Brain microvascular endothelial cell (primary cell): ENCODE measurements around the gene BLID.
A peak's percentile ranks its signal among the peaks of the same experiment; 100 is the strongest.

Source experiments
- DNase-seq: peaks from one replicate; pipeline ENCODE4 v3.0.0-alpha.2; 2020
- H3K27ac ChIP-seq: fragments of 250-450 bp; sonication (Bioruptor Pico); 2 replicates; pipeline ENCODE4 v1.5.1; 2020; ENCODE audit warnings: mild to moderate bottlenecking, moderate library complexity
- H3K27me3 ChIP-seq: fragments of 250-450 bp; sonication (Bioruptor Pico); replicated peaks from 2 replicates; pipeline ENCODE4 v1.5.1; 2020; ENCODE audit warnings: mild to moderate bottlenecking
- H3K36me3 ChIP-seq: fragments of 250-450 bp; sonication (Bioruptor Pico); replicated peaks from 2 replicates; pipeline ENCODE4 v1.5.1; 2020; ENCODE audit warnings: mild to moderate bottlenecking
- H3K4me3 ChIP-seq: 2 replicates; pipeline ENCODE4 v1.5.1; 2011; ENCODE audit warnings: low read depth, mild to moderate bottlenecking, control low read depth, low read length, moderate library complexity
- in situ Hi-C: cut with HindIII; loops from 2 replicates; pipeline ENCODE4 v1.10.0; 2017; ENCODE audit warnings: low sequenced_read_pairs, low pct_ligation_motif_present
- TF ChIP-seq, protein P1 (sequence below): IDR thresholded peaks from 2 replicates; pipeline ENCODE4 v1.5.1; 2011; ENCODE audit warnings: low read depth, mild to moderate bottlenecking, moderate library complexity, low read length, control low read depth, inconsistent platforms; ENCODE audit errors: missing control alignments

The BLID gene

DNA sequence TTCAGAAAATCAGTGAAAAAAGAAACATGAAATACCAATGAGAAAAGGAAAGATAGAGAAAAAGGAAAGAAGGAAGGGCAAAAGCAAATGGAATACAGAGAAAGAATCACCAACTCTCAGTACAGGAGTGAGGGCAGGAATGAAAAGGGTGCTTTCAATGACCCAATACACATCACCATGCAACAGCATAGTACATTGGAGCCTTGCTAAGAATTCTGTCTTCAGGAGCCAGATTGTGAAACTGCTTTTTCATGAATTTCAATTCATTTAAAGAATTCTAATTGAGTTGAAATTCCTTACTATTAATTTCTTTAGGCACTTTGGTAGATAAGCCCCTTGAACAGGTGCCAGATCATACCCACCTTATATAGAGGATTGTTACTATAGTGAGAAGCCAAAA is 34.9 kb downstream of the BLID start:
- Histone ChIP-seq H3K27me3 (no peaks in the 10 kb centered on the region), H3K36me3 (no peaks in the 10 kb centered on the region), H3K27ac (no peak overlapping the region), H3K4me3 (no peak overlapping the region)
- TF ChIP-seq, protein P1, sequence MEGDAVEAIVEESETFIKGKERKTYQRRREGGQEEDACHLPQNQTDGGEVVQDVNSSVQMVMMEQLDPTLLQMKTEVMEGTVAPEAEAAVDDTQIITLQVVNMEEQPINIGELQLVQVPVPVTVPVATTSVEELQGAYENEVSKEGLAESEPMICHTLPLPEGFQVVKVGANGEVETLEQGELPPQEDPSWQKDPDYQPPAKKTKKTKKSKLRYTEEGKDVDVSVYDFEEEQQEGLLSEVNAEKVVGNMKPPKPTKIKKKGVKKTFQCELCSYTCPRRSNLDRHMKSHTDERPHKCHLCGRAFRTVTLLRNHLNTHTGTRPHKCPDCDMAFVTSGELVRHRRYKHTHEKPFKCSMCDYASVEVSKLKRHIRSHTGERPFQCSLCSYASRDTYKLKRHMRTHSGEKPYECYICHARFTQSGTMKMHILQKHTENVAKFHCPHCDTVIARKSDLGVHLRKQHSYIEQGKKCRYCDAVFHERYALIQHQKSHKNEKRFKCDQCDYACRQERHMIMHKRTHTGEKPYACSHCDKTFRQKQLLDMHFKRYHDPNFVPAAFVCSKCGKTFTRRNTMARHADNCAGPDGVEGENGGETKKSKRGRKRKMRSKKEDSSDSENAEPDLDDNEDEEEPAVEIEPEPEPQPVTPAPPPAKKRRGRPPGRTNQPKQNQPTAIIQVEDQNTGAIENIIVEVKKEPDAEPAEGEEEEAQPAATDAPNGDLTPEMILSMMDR, result no peak
- DNase-seq, result no peak
- in situ Hi-C loops, result no loop called here

DNA sequence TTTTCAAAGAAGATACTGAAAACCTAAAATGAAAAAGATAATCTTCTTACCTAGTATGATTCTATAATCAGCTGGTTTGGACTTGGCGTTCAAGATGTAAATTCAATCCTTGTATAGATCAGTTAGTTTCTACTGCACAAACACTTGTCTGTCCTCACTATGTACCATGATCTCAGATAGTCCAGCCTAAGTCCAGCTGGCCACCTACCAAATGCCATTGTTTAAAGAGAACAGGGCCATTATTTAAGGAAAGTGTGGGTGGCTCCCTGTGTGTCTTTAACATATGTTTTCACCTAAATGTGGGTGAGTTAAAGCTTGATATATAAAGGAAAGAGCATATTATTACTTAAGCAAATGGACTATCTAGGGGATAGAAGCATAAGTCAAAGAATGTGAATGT is 38.6 kb downstream of the BLID start:
- Histone ChIP-seq H3K36me3 (no peaks in the 10 kb centered on the region), H3K27me3 (no peaks in the 10 kb centered on the region), H3K4me3 (no peak overlapping the region), H3K27ac (no peak overlapping the region)
- no peak for DNase-seq
- in situ Hi-C loops, result no loop called here
- TF ChIP-seq, protein P1, result no peak

DNA sequence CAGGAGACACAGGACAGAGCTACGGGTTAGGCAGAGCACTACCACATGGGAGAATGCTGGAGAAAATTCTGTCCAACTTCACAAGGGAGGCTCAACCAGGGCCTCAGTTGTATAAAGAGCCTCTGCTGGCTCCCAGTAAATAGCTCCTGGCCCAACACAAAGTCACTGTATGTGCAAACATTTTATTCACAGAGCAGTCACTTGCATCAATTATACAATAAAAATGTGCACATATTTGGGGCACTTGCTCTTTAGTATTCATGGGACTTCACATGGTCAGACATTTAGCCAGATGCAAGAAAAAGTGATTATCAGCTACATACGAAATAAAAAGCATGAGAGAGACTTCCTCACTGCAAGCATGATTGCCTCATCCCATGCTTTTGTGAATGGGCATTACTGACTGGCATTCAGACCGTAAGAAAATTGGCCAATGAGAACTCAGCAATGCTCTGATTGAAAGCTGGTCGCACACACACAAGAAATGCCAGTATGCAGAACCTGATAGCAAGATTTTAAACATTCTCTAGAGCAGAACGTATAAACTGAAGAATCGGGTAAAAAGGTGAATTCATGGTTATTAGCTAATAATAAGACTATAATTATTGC is 39.4 kb downstream of the BLID start:
- no peak for DNase-seq
- Histone ChIP-seq H3K27me3 (no peaks in the 10 kb centered on the region), H3K27ac (no peak overlapping the region), H3K36me3 (no peaks in the 10 kb centered on the region), H3K4me3 (no peak overlapping the region)
- in situ Hi-C loops, result no loop called here
- TF ChIP-seq, protein P1, result no peak

DNA sequence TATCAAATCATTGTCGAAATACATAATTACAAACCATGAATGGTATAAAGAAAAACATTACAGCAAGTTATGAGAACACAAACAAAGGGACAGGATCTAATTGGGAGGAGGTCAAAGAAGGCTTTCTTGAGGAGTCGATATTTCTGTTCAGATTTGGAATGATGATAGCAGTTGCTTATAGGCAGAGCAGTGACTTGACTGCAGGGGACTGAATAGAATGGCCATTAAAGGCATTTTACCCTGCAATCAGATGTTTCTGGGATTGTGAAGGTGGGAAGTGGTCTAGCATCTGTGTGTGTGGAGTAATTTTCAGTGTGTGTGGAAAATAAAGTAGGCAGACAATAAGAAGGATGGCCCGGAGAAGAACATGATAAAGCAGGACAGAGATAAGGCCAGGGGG is 41.0 kb downstream of the BLID start:
- in situ Hi-C loops, result no loop called here
- TF ChIP-seq, protein P1, result no peak
- Histone ChIP-seq H3K27ac (no peak overlapping the region), H3K36me3 (no peaks in the 10 kb centered on the region), H3K4me3 (no peak overlapping the region), H3K27me3 (no peaks in the 10 kb centered on the region)
- no peak for DNase-seq

DNA sequence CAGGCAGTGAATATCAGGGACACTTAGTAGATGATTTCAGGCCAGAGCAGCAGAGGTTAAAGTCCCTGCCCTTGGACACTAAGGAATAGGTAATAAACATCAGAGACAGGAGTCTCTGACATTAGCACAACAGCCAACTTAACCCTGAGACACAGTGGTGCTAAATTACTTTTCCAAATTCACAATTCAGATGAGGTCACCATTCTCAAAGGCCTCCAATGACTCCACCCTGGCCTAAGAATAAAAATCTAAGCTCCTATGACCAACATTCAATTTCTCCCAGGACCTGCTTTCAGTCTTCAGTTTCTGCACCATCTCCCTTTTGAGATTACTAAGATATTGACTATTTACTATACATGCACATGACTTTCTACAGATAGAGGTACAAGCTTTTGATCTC is 42.0 kb downstream of the BLID start:
- DNase-seq, result no peak
- Histone ChIP-seq H3K27me3 (no peaks in the 10 kb centered on the region), H3K36me3 (no peaks in the 10 kb centered on the region), H3K4me3 (no peak overlapping the region), H3K27ac (no peak overlapping the region)
- in situ Hi-C loops, result no loop called here
- TF ChIP-seq, protein P1, result no peak

DNA sequence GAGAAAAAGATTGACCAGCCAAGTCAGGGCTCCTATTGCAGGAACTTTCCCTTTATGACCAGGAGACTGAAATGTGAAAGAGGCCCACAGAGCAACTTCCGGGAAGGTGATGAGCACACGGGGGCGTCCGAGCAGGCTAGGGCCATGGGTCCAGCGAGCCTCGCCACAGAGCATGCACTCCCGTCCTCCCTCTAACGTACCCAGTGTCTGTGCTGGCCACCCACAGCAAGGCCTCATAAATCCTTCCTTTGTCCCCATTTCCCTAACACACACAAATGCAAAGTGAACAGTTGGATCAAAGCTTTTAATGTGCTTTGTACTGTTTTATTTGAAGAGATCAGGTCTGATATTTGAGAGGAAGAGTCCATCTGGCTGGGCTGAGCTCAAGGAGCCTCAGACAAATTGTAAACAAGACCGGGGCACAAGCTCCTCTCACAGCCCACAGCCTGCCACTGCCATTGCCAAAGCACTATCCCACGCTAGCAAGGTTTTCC is 44.3 kb downstream of the BLID start:
- H3K27ac ChIP-seq, result no peak overlapping the region
- DNase-seq, result no peak
- H3K4me3 ChIP-seq, result no peak overlapping the region

More for the DNA sequence above, 44.3 kb downstream of the BLID start:
- Histone ChIP-seq H3K36me3 (no peaks in the 10 kb centered on the region), H3K27me3 (no peaks in the 10 kb centered on the region)
- in situ Hi-C loops, result no loop called here
- TF ChIP-seq, protein P1, result peak; percentile 14
